Stimulated activated memory B cell treated with anti-CD40 and anti-IgM and Interleukin-4, amounts not matched to agents 10 μg/mL and 1 μg/mL and 100 μg/mL, for 72 hours (primary cell): ENCODE data around the gene SLC16A1.

Experiments
- ATAC-seq: fragments of 150-1000 bp; cut with Tn5 transposase; 2 replicates; pipeline ENCODE4 v1.10.0; 2021
- H3K27ac Mint-ChIP-seq: one replicate; pipeline ENCODE4 v1.8.0; 2022; ENCODE audit warnings: mild to moderate bottlenecking, mixed read lengths
- H3K27me3 Mint-ChIP-seq: one replicate; pipeline ENCODE4 v1.8.0; 2022; ENCODE audit warnings: mixed read lengths
- H3K36me3 Mint-ChIP-seq: one replicate; pipeline ENCODE4 v1.8.0; 2022; ENCODE audit warnings: mixed read lengths
- H3K4me1 Mint-ChIP-seq: one replicate; pipeline ENCODE4 v1.8.0; 2022; ENCODE audit warnings: mixed read lengths
- H3K4me3 Mint-ChIP-seq: one replicate; pipeline ENCODE4 v1.8.0; 2022; ENCODE audit warnings: mild to moderate bottlenecking, moderate library complexity, mixed read lengths
- H3K9me3 Mint-ChIP-seq: one replicate; pipeline ENCODE4 v1.8.0; 2022; ENCODE audit warnings: mixed read lengths

Gene SLC16A1

GRCh38 chr1:112862753-112863426 is 93.1 kb downstream of the SLC16A1 start:
- H3K9me3 Mint-ChIP-seq: no peaks in the 10 kb centered on the region
- H3K27ac Mint-ChIP-seq: no peak overlapping the region
- H3K4me3 Mint-ChIP-seq: no peak overlapping the region
- H3K27me3 Mint-ChIP-seq: no peaks in the 10 kb centered on the region
- H3K4me1 Mint-ChIP-seq: no peaks in the 10 kb centered on the region
- no peaks in the 10 kb centered on the region for H3K36me3 Mint-ChIP-seq
- ATAC-seq: no peak
